GM13977 (cell line): Measurements from ENCODE around the gene PRKD1.

Experiments used
- DNase-seq: peaks from one replicate; pipeline ENCODE4 v3.0.0; 2012; ENCODE audit warnings: low spot score
- in situ Hi-C: fragments of 300-500 bp; cut with MboI; formaldehyde crosslinking; loops from one replicate; pipeline ENCODE4 v1.12.0; 2022; ENCODE audit warnings: low sequenced_read_pairs, low pct_unique_long_range_greater_than_20kb, mixed read lengths, inconsistent platforms; ENCODE audit not compliant: unreplicated experiment
- TF ChIP-seq, protein P1 (sequence below): IDR thresholded peaks from 2 replicates; pipeline ENCODE4 v1.5.1; 2012; ENCODE audit warnings: mild to moderate bottlenecking, control low read depth; ENCODE audit not compliant: insufficient read depth; ENCODE audit errors: extremely low read depth, missing control alignments

Gene PRKD1

DNA sequence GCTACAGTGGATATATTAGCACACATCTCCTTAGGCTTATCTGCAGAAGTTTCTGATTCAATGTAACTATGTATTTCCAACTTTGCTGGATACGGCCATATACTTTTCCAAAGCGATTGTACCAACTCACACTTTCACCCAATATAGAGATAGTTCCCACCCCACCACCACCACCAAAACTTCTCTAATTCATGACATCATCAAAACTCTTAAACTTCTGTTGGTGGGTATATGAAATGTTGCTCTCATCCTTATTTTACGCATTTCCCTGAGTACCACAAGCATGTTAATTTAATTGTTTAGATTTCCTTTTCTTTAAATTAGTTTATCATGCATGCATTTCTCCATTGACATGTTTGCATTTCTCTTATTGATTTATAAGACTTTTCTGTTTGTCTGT, 95.6 kb downstream of the PRKD1 start:
- in situ Hi-C loops: no loop called here
- no peak for DNase-seq
- TF ChIP-seq, protein P1, sequence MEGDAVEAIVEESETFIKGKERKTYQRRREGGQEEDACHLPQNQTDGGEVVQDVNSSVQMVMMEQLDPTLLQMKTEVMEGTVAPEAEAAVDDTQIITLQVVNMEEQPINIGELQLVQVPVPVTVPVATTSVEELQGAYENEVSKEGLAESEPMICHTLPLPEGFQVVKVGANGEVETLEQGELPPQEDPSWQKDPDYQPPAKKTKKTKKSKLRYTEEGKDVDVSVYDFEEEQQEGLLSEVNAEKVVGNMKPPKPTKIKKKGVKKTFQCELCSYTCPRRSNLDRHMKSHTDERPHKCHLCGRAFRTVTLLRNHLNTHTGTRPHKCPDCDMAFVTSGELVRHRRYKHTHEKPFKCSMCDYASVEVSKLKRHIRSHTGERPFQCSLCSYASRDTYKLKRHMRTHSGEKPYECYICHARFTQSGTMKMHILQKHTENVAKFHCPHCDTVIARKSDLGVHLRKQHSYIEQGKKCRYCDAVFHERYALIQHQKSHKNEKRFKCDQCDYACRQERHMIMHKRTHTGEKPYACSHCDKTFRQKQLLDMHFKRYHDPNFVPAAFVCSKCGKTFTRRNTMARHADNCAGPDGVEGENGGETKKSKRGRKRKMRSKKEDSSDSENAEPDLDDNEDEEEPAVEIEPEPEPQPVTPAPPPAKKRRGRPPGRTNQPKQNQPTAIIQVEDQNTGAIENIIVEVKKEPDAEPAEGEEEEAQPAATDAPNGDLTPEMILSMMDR: no peak

DNA sequence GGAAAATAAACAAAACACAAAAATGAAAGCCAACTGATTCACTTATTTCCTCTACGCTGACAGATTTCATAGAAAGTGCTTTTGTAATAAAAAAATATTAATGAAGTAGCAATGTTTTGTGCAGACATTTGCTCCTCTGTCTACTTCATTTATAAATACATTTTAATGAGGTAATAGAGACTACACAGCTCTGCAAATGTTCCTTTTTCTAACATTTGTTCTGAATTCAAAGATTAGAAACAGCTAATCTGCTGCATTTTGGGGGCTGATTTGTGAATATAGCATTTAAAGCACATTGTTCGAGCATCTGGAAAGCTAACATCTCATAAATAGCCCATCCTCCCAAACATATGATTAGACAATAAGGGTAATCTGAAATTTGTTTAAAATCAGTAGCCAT, 97.8 kb downstream of the PRKD1 start:
- TF ChIP-seq, protein P1: no peak
- no peak for DNase-seq
- in situ Hi-C loops: no loop called here

DNA sequence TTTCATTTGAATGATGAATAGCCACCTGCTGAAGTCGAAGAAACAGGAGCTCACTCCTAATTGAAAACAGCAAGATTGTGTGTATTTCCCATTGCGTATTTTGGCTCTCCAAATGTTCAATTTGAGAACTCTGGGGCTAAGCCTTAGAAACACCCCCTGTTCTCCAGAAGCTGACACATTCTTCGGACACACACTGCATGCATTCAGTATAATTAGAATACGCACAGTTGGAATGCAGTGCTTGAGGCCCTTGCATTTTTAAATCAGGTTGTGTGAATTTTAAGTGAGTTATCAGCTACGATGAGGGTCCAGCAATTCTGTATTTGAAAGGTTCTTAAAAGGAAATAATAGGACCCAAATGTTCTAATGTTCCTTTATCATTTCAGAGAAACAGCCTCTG, 103.8 kb downstream of the PRKD1 start:
- in situ Hi-C loops: no loop called here
- TF ChIP-seq, protein P1: no peak
- DNase-seq: no peak

DNA sequence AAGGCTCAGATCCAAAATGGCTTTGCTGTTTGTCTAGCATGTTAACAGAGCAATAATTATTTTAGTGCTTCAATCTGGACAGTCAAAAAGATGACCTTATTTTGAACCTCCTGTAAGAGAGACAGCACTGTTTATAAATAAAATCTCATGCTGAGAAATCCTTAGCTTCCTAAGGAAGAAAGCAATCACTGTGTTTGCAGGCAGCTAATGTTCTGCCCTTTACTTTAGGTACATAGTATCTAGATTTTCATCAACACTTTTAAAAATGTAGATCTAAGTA, 105.3 kb downstream of the PRKD1 start:
- DNase-seq: no peak
- TF ChIP-seq, protein P1: no peak
- in situ Hi-C loops: no loop called here

DNA sequence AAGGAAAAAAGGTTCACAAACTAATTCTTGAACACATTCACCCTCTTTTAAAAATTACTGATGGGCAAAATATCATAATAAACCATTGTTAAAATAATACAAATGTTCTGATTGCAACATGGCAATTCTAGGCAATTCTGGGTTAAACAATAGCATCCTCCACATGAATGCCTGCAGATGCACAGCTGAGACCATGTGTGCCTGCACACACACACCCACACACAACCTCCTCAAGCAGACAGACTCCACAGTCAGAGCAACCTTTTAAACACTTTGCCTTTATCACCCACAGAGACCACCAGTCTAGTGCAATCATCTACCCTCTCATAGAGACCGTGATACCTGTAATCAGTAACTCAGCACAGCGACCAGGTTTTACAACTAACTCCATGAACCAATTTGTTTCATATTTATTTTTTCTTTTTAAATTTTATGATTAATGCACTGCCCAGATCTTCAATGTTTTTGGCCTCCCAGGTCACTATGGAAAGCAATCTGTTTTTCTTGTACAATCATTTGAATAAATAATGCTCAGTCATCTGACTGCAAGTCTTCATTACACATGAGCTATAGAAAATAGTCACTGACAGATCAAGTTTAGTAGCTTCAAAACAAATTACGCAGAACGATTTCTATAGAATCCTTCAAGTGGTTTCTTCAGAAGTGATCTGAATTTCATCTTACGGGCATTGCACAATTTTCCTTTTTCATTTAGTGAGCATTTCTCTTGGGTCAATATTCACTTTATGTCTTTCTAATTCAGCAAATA, 105.8 kb downstream of the PRKD1 start:
- TF ChIP-seq, protein P1: no peak
- DNase-seq: no peak
- in situ Hi-C loops: no loop called here

DNA sequence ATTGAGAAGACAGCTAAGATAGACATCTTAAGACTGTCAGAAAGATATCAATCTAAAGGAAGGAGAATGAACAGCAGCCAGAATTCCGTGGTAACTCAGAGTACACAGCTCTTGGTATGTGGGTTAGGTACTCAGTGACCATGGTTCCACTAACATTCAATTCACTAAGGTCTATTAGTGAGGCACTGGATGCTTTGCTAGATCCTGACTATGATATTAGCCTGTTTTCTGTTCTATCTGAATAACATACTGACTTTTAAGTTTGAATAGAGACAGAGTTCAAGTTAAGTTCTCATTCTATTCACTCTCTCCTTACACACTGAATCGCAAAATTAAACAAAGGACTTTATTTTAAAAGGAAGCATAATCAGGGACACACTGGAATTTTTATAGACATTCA, 106.4 kb downstream of the PRKD1 start:
- in situ Hi-C loops: no loop called here

More for the DNA sequence above, 106.4 kb downstream of the PRKD1 start:
- TF ChIP-seq, protein P1: no peak
- DNase-seq: no peak
